Chondrocyte (in vitro differentiated cells): ENCODE measurements around the gene ATF7. TPM values are rescaled to one million over a fixed set of nuclear protein-coding genes. Genes with fewer than 3 reads are reported as not detected.

Experiments
- DNase-seq: peaks from one replicate; pipeline ENCODE4 v3.0.0; 2021; ENCODE audit warnings: mixed read lengths, low spot score
- H3K27ac Mint-ChIP-seq: one replicate; pipeline ENCODE4 v1.8.0; 2021; ENCODE audit warnings: mild to moderate bottlenecking, moderate library complexity, mixed read lengths; ENCODE audit not compliant: unreplicated experiment
- H3K27me3 Mint-ChIP-seq: 2 replicates; pipeline ENCODE4 v1.8.0; 2021; ENCODE audit warnings: low read depth, mixed read lengths
- H3K36me3 Mint-ChIP-seq: 2 replicates; pipeline ENCODE4 v1.8.0; 2021; ENCODE audit warnings: low read depth, mixed read lengths
- H3K4me1 Mint-ChIP-seq: 2 replicates; pipeline ENCODE4 v1.8.0; 2021; ENCODE audit warnings: low read depth, mild to moderate bottlenecking, mixed read lengths
- H3K4me3 Mint-ChIP-seq: one replicate; pipeline ENCODE4 v1.8.0; 2021; ENCODE audit warnings: mild to moderate bottlenecking, moderate library complexity, mixed read lengths; ENCODE audit not compliant: unreplicated experiment
- H3K9me3 Mint-ChIP-seq: 2 replicates; pipeline ENCODE4 v1.8.0; 2021; ENCODE audit warnings: low read depth, mixed read lengths
- CTCF ChIP-seq: fragments of 200-600 bp; sonication (generic); IDR thresholded peaks from 2 replicates; pipeline ENCODE4 v1.5.0; 2021; ENCODE audit warnings: antibody characterized with exemption, mild to moderate bottlenecking, moderate library complexity
- total RNA-seq: library from RNA; stranded (reverse); gene quantifications from 3 replicates; pipeline ENCODE4 v1.2.1, GENCODE V29; 2021

Gene ATF7
- total RNA-seq, 1 donor from 2014 or later = 44.4 TPM

- Mint-ChIP-seq H3K4me1 (peaks cover 49% of the 10 kb centered on the region), H3K27ac (peak overlapping the region; percentile 98), H3K9me3 (no peaks in the 10 kb centered on the region), H3K36me3 (no peaks in the 10 kb centered on the region), H3K4me3 (peak overlapping the region; percentile 85), H3K27me3 (no peaks in the 10 kb centered on the region)
- no peak for DNase-seq
- TF ChIP-seq CTCF = no peak
These were observed 2.4 kb downstream of the ATF7 start for GRCh38 chr12:53623548-53624385.

- no peak for TF ChIP-seq CTCF
- Mint-ChIP-seq H3K27ac (peak overlapping the region; percentile 98), H3K27me3 (no peaks in the 10 kb centered on the region), H3K4me1 (peaks cover 60% of the 10 kb centered on the region), H3K9me3 (no peaks in the 10 kb centered on the region), H3K36me3 (no peaks in the 10 kb centered on the region), H3K4me3 (no peak overlapping the region)
- no peak for DNase-seq
These were observed 3.5 kb downstream of the ATF7 start for GRCh38 chr12:53622724-53623123.

- Mint-ChIP-seq H3K9me3 (no peaks in the 10 kb centered on the region), H3K27me3 (no peaks in the 10 kb centered on the region), H3K36me3 (peaks cover 1% of the 10 kb centered on the region), H3K27ac (peak overlapping the region; percentile 57), H3K4me1 (peaks cover 41% of the 10 kb centered on the region), H3K4me3 (no peak overlapping the region)
- DNase-seq = no peak
- TF ChIP-seq CTCF = no peak
These were observed 7.9 kb downstream of the ATF7 start for GRCh38 chr12:53618275-53618674.

GRCh38 chr12:53617700-53618099 lies 8.5 kb downstream of the ATF7 start:
- Mint-ChIP-seq H3K27me3 (no peaks in the 10 kb centered on the region), H3K4me1 (peaks cover 35% of the 10 kb centered on the region), H3K4me3 (no peak overlapping the region), H3K9me3 (no peaks in the 10 kb centered on the region), H3K36me3 (peaks cover 1% of the 10 kb centered on the region), H3K27ac (peak overlapping the region; percentile 57)
- no peak for DNase-seq
- no peak for TF ChIP-seq CTCF

GRCh38 chr12:53616950-53617349 lies 9.2 kb downstream of the ATF7 start:
- no peak for TF ChIP-seq CTCF
- no peaks in the 10 kb centered on the region for H3K9me3 Mint-ChIP-seq
- no peak for DNase-seq
- H3K36me3 Mint-ChIP-seq = peaks cover 1% of the 10 kb centered on the region
- peaks cover 35% of the 10 kb centered on the region for H3K4me1 Mint-ChIP-seq
- no peaks in the 10 kb centered on the region for H3K27me3 Mint-ChIP-seq
- H3K4me3 Mint-ChIP-seq = no peak overlapping the region
- no peak overlapping the region for H3K27ac Mint-ChIP-seq
